GM13976 (cell line): ENCODE data around the gene IL17C.
A peak's percentile ranks its signal among the peaks of the same experiment; 100 is the strongest.

Experiments
- DNase-seq: peaks from one replicate; pipeline ENCODE4 v3.0.0; 2012; ENCODE audit warnings: low spot score
- in situ Hi-C: fragments of 300-500 bp; cut with MboI; formaldehyde crosslinking; loops from one replicate; pipeline ENCODE4 v1.12.0; 2022; ENCODE audit warnings: low sequenced_read_pairs, mixed read lengths, inconsistent platforms; ENCODE audit not compliant: unreplicated experiment
- TF ChIP-seq, protein P1 (sequence below): IDR thresholded peaks from 2 replicates; pipeline ENCODE4 v1.5.1; 2012; ENCODE audit warnings: borderline replicate concordance, mild to moderate bottlenecking; ENCODE audit not compliant: insufficient read depth; ENCODE audit errors: extremely low read depth, missing control alignments, control extremely low read depth

Gene IL17C, protein sequence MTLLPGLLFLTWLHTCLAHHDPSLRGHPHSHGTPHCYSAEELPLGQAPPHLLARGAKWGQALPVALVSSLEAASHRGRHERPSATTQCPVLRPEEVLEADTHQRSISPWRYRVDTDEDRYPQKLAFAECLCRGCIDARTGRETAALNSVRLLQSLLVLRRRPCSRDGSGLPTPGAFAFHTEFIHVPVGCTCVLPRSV

GRCh38 chr16:88638323-88639230, at the start of gene IL17C:
TSS of gene IL17C (plus strand) at chr16:88638572. CDS start at chr16:88638642, 70 bp downstream.
- TF ChIP-seq, protein P1, sequence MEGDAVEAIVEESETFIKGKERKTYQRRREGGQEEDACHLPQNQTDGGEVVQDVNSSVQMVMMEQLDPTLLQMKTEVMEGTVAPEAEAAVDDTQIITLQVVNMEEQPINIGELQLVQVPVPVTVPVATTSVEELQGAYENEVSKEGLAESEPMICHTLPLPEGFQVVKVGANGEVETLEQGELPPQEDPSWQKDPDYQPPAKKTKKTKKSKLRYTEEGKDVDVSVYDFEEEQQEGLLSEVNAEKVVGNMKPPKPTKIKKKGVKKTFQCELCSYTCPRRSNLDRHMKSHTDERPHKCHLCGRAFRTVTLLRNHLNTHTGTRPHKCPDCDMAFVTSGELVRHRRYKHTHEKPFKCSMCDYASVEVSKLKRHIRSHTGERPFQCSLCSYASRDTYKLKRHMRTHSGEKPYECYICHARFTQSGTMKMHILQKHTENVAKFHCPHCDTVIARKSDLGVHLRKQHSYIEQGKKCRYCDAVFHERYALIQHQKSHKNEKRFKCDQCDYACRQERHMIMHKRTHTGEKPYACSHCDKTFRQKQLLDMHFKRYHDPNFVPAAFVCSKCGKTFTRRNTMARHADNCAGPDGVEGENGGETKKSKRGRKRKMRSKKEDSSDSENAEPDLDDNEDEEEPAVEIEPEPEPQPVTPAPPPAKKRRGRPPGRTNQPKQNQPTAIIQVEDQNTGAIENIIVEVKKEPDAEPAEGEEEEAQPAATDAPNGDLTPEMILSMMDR: no peak
- no peak for DNase-seq
- in situ Hi-C loops: no loop called here

- TF ChIP-seq, protein P1: no peak
- in situ Hi-C loops: no loop called here
Measured at GRCh38 chr16:88588754-88589153, 49.6 kb upstream of the IL17C start.

GRCh38 chr16:88589441-88589840, 48.9 kb upstream of the IL17C start:
- in situ Hi-C loops: no loop called here
- DNase-seq: no peak

More at GRCh38 chr16:88588754-88589153, 49.6 kb upstream of the IL17C start:
- no peak for DNase-seq

DNA sequence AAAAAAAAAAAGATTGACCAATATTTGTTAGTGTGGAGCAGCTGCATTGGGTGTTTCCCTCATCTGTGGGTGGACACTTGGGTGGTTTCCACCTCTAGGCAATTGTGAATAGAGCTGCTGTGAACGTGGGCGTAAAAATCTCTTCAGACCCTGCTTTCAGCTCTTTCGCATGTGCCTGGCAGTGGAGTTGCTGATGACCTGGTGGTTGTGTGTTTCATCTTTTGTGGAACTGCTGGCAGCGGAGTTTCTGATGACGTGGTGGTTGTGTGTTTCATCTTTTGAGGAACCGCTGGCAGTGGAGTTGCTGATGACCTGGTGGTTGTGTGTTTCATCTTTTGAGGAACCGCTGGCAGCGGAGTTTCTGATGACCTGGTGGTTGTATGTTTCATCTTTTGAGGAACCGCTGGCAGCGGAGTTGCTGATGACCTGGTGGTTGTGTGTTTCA, 46.8 kb upstream of the IL17C start:
- peak; percentile 83 for DNase-seq
- TF ChIP-seq, protein P1: no peak
- in situ Hi-C loops: no loop called here

More at GRCh38 chr16:88589441-88589840, 48.9 kb upstream of the IL17C start:
- TF ChIP-seq, protein P1: no peak

GRCh38 chr16:88593061-88593460, 45.3 kb upstream of the IL17C start:
- in situ Hi-C loops: no loop called here
- TF ChIP-seq, protein P1: no peak
- no peak for DNase-seq

DNA sequence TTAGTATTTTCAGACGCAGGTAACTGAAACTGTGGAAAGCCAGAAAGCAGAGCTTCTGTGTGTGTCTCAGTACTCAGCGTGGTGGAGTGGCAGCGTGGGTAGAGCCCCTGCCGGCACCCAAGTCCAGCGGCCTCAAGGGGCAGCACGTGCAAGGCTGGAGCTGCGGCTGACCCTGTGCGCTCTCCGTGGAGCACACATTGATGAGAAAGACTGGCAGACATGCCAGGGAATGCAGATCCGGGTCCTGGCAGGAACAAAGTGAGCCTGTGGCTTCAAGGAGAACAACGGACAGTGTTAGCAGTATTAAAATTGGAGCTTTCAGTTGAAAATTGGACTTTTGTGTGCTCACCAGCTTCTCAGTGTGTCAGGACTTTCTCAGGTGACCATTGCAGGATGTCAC, 44.9 kb upstream of the IL17C start:
- DNase-seq: no peak
- TF ChIP-seq, protein P1: no peak
- in situ Hi-C loops: no loop called here
